HG03175 (cell line): ENCODE measurements around the gene MTUS2.

Experiments used
- ATAC-seq: cut with Tn5 transposase; IDR thresholded peaks from one replicate; pipeline ENCODE4 v1.9.1; 2021; ENCODE audit warnings: mild to moderate bottlenecking, moderate library complexity; ENCODE audit not compliant: unreplicated experiment

Gene MTUS2

GRCh38 chr13:29499506-29500165 lies 679.5 kb downstream of the MTUS2 start:
- no peak for ATAC-seq

- ATAC-seq, result no peak
Observed at GRCh38 chr13:29500386-29500785, 680.2 kb downstream of the MTUS2 start.

- no peak for ATAC-seq
Observed at GRCh38 chr13:29501674-29502073, 681.5 kb downstream of the MTUS2 start.

GRCh38 chr13:29502391-29503008 lies 682.4 kb downstream of the MTUS2 start:
- no peak for ATAC-seq

GRCh38 chr13:29503041-29503837 lies 683.1 kb downstream of the MTUS2 start:
- no peak for ATAC-seq

- no peak for ATAC-seq
Observed at GRCh38 chr13:29504691-29505090, 684.6 kb downstream of the MTUS2 start.

- ATAC-seq, result no peak
Observed at GRCh38 chr13:29505511-29505910, 685.4 kb downstream of the MTUS2 start.

GRCh38 chr13:29505950-29506349 lies 685.8 kb downstream of the MTUS2 start:
- no peak for ATAC-seq

GRCh38 chr13:29507356-29507755 lies 687.2 kb downstream of the MTUS2 start:
- no peak for ATAC-seq

- ATAC-seq, result peak; percentile 69
Observed at GRCh38 chr13:29508130-29508875, 688.2 kb downstream of the MTUS2 start.

GRCh38 chr13:29508876-29509252 lies 688.7 kb downstream of the MTUS2 start:
- no peak for ATAC-seq

- ATAC-seq, result no peak
Observed at GRCh38 chr13:29509999-29510589, 690.0 kb downstream of the MTUS2 start.

- ATAC-seq, result no peak
Observed at GRCh38 chr13:29510651-29511084, 690.5 kb downstream of the MTUS2 start.

GRCh38 chr13:29511106-29511796 lies 691.1 kb downstream of the MTUS2 start:
- ATAC-seq, result no peak

GRCh38 chr13:29511980-29512379 lies 691.8 kb downstream of the MTUS2 start:
- no peak for ATAC-seq

- ATAC-seq, result no peak
Observed at GRCh38 chr13:29513002-29513980, 693.2 kb downstream of the MTUS2 start.

- no peak for ATAC-seq
Observed at GRCh38 chr13:29513981-29514719, 694.0 kb downstream of the MTUS2 start.

- ATAC-seq, result no peak
Observed at GRCh38 chr13:29514720-29515310, 694.7 kb downstream of the MTUS2 start.
